HG03457 (cell line): ENCODE data around the gene USP32.
"Not testable (repeated sequence)": the region's sequence is repeated elsewhere in the genome, so short reads cannot be mapped to it uniquely, and the experiment has no call there.

Source experiments
- ATAC-seq: cut with Tn5 transposase; IDR thresholded peaks from one replicate; pipeline ENCODE4 v1.9.1; 2021; ENCODE audit warnings: moderate number of reproducible peaks; ENCODE audit not compliant: unreplicated experiment

The USP32 gene

GRCh38 chr17:60412701-60413100 is 20.8 kb upstream of the USP32 start:
- ATAC-seq = no peak

GRCh38 chr17:60410001-60410400 is 18.1 kb upstream of the USP32 start:
- no peak for ATAC-seq

GRCh38 chr17:60406887-60407286 is 15.0 kb upstream of the USP32 start:
- ATAC-seq = no peak

DNA sequence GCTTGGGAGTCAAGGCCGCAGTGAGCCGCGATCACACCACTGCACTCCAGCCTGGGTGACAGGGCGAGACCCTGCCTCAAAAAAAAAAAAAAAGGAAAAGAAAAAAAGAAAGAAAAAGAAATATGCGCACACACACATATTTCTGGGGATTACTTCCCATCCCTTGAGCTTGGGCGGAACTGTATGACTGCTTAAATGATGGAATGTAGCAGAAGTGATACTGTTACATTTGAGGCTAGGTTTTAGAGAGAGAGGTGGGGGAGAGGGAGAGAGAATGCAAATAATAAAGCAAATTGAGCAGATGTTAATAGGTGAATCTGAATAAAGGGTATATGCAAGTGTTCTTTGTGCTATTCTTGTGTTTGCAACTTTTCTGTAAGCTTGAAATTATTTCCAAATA is 12.0 kb upstream of the USP32 start:
- no peak for ATAC-seq

- ATAC-seq = no peak
Measured at GRCh38 chr17:60403523-60403810, 11.5 kb upstream of the USP32 start.

DNA sequence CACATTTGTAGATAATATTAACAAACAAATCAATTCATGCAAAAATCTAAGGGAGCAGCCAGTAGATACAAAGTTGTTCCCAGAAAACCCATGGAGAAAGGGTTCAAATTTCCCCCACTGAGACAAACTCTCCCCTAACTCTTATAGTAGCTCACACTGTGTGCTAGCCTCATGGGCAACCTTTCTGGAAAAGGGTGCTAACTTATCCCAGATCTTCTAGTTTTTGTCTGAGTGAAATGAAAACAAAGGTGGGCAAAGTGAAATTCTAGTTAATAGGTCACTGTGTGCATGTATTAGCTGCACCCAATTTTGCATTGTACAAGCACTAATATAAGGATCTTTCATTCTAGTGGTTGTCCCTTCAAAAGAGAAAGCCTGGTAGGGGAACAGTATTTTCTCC is 9.9 kb upstream of the USP32 start:
- no peak for ATAC-seq

DNA sequence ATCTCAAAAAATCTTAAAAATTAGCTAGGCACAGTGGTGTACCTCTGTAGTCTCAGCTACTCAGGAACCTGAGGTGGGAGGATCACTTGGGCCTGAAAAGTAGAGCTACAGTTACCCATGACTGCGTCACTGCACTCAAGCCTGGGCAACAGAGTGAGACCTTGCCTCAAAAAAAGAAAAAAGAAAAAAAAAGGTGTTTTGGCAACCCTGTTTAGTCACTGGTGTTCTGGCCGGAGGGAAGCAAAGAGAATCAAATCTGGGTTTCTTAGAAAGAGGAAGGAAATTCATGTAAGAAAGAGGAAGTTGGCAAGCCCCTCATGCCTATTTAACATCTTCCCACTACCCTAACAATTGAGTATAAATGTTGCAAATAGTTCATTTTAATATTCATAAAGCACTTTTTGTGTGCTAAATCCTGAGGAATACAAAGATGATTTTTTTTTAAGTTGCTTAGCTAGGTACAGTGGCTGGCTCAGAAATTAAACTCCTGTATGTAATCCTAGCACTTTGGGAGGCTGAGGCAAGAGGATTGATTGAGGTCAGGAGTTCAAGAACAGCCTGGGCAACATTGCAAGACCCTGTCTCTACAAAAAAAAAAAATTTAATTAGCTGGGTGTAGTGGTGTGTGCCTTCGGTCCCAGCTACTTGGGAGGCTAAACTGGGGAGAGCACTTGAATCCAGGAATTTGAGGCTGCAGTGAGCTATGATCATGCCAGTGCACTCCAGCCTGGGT is 6.5 kb upstream of the USP32 start:
- ATAC-seq = no peak

- no peak for ATAC-seq
Measured at GRCh38 chr17:60396412-60396811, 4.5 kb upstream of the USP32 start.

GRCh38 chr17:60395508-60396065 is 3.7 kb upstream of the USP32 start:
- ATAC-seq = no peak

DNA sequence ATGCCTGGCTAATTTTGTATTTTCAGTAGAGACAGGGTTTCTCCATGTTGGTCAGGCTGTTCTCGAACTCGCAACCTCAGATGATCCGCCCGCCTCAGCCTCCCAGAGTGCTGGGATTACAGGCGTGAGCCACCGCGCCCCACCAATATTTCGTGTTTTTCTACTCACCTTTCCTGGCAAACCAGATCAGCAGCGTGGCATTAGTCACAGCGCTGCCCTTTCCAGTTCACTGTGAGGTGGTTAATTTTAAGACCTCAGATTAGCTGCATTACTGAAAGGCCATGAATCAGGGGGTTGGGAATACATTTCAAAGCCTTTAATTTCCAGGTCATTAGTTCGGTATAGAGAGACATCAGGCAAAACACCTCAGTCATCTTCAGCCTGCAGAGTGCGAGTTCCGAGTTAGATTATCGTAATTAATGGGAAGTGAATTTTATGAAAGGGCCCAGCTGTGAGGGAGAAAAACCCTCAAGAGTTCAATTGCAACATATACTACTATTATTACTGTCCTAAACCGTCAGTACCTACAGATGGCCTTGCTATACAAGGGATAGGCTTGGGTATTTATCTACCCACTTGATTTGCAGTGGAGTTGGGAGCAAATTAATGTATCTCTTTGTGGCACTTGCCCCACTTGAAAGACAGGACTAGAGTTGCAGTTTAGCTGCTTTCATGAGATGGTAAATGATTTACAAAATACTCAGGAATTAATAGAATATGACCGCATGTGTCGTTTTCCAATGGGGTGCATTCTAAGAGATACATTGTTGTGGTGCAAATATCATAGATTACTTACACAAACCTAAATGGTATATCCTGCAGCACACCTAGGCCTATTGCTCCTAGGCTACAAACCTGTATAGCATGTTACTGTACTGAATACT is 2.1 kb upstream of the USP32 start:
- no peak for ATAC-seq

DNA sequence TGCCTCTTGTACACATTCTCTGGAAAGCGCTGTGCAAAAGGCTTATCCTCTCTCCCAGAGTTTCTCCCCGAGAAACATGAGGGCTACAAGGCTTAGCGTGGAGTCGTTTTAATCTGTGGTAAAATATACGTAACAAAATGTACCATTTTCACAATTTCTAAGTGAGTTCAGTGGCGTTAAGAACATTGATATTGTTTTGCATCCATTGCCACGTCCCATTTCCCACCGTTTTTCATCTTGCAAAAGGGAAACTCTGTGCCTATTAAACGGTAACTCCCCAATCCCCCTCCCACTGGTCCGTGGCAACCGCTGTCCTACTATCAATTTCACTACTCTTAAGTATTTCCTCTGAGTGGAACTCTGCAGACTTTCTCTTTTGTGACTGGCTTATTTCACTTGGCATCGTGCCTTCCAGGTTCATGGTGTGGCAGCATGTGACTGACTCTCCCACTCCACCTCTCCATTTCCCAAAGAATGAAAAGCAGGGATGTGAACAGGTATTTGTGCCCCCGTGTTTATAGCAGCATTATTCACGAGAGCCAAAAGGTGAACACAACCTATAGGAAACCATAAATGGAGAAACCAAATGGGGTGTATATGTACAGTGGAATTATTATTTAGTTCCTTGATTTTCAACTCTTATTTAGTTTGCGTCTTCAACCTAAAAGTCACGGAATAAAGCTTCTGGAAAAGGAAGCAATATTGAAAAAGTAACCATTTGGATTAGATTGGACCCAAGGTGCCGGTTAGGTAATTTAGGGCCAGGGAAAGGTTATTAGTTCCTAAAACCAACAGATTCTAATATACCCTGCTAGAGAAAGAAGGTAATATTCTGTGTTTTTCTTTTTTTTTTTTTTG is 1.1 kb upstream of the USP32 start:
- no peak for ATAC-seq

DNA sequence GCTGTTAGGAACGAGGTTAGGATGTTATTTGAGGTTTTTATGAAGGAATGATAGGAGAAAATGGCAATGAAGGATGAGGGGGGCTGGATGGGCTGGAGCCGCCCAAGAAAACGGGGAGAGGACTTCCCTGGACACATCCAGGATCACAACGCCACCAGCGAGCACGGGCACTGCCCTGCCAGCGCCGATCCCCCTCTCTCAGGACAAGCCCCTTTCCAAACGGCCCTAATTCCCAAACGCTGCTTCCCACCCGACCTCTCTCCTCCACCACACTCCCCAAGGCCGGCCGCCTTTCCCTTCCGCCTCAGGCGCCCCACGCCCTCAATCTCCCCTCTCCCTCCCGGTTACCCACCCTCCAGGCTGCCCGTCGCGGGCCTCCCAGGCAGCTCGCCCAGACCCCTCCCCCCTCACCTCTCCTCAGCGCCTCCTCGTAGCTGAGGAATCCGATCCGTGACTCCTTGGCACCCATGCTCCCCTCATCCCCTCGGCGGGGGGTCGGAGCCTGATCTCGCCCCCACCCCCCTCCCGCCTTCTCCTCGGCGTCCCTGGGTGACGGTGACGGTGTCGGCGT is 377 bp downstream of the USP32 start:
- ATAC-seq = peak; percentile 13

DNA sequence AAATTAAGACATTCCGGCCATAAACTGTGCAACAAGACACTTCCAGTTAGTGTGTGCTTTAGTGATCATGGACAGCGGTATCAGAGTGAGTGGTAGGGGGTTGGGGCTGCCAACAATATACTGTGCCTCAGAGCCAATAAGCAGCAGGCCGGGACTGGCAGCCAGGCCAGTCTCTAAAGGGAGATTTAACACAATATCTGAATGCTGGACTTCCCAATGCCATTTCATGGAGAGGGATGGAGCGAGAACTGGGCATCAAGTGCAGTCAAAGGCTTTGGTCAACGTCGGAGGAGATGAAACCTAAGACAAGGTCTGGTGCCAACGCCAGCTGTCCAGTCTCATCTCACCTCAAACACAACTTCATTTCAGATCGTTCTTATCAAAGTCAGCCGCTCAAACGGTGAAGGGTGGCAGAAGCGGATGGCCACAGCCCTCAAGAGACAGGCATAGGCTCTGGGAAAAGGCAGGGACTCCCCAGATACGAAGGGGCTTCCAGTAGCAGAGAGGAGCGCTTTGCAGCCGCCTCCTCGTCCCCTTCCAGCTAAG is 935 bp downstream of the USP32 start:
- no peak for ATAC-seq

DNA sequence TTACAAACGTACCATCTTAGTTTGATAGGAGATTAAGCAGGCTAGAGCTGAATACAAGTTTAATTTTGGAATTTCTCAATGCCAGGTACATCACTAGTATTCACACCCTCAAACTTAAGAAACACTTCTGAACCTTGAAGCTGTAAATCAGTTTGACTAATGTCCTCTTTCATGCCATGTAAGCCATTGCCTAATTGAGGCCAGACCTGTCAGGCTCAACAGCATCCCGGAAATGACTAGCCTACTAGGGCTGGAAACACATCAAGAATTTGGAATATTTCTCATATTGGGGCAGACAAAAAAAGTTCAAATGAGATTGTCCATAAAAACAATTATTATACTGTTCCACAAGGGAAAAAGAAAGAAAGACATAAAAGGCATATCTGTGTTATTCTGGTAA is 1.7 kb downstream of the USP32 start:
- ATAC-seq = no peak

DNA sequence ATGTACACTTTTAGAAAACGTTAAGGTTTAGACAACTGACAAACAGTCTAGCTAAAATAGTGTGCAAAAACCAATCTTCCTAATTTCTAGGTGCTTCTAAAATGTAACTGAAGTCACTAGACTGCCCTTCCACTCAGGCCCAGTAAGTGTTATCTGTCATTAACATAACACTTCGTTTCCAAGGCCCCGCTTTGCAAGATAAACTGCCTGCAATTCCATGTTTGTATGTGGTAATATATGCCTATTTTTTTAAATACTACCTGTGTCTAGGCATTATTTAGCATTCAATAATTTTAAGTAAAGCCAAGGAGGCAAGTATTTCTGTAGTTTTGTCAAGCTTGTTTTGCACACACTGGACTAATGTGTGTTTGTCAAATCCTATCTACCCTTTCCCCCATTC is 3.2 kb downstream of the USP32 start:
- no peak for ATAC-seq

GRCh38 chr17:60387666-60388065 is 4.3 kb downstream of the USP32 start:
- ATAC-seq = no peak

GRCh38 chr17:60386147-60387058 is 5.5 kb downstream of the USP32 start:
- ATAC-seq = no peak

- ATAC-seq = not testable (repeated sequence)
Measured at GRCh38 chr17:60384921-60385320, 7.0 kb downstream of the USP32 start.

- no peak for ATAC-seq
Measured at GRCh38 chr17:60383379-60383778, 8.6 kb downstream of the USP32 start.

- no peak for ATAC-seq
Measured at GRCh38 chr17:60381958-60382357, 10.0 kb downstream of the USP32 start.
